Erythroblast (primary cell): ENCODE measurements around the gene SLC22A2.

Experiments
- GATA1 ChIP-seq: IDR thresholded peaks from 2 replicates; pipeline ENCODE4 v1.6.1; 2011; ENCODE audit warnings: low read depth, mild to moderate bottlenecking, control low read depth, low read length, moderate library complexity
- POLR2A ChIP-seq: IDR thresholded peaks from 2 replicates; pipeline ENCODE4 v1.6.1; 2011; ENCODE audit warnings: mild to moderate bottlenecking, low read length

GRCh38 chr6:160217073-160217472 lies 41.5 kb downstream of the SLC22A2 start:
- no peak for TF ChIP-seq POLR2A
- TF ChIP-seq GATA1 = no peak
